ENCODE measurements around the gene COPS3. TPM values are rescaled to one million over a fixed set of nuclear protein-coding genes. Genes with fewer than 3 reads are reported as not detected.
A peak's percentile ranks its signal among the peaks of the same experiment; 100 is the strongest.

Gene COPS3
- total RNA-seq, 4 donors from 2014 or later: 49.2 to 60.0 (median 57.9) TPM

DNA sequence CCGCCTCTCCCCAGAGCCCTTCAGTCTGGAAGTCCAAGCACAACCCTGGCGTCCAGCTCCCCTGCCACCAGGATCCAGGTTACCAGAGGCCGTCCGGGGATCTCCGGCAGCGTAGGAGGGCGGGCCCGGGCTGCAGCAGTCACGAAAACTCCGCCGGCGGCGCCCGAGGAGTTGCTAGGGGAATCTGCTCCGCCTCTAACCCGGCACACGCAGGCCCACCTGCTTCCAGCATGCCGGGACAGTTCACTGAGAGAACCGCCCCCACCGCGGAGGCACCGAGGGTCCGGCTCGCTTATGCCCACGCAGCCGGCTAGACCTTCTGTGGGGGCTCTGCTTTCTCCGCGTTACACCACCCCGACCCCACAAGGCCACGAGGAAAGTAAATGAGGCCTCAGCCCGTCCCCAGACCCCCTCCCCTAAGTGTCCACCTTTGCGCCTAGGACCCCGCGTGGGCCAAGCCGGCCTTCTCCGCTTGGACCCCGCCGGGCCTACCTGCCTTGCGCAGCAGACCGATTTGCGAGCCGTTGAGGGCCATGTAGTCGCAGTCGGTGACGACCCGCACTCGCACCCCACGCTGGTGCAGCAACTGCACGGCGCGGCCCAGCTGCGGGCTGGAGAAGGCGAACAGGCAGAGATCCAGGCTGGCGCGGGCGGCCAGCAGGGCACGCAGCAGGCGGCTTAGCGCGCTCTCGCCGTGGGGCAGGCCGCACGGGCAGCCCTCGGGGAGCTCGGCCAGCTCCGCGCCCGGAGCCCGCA, 75.5 kb downstream of the COPS3 start:
- no peaks in the 10 kb centered on the region for H3K27me3 ChIP-seq
- 11% methylated on average over 16 to 21 of the region's 70 CpGs for WGBS, 2 donors
- peak; percentile 76 to 80 for DNase-seq
- peak overlapping the region; percentile 58 to 84 (median 59) for H3K27ac ChIP-seq
- no peaks in the 10 kb centered on the region for H3K36me3 ChIP-seq
- intact Hi-C loops (cut with DNase I): no loop called here
- H3K4me3 ChIP-seq (replicated peaks in 1 of 3): peak overlapping the region in 2 of 3 donors; percentile 2 to 50
- H3K9me3 ChIP-seq: no peaks in the 10 kb centered on the region
- TF ChIP-seq, protein P1, sequence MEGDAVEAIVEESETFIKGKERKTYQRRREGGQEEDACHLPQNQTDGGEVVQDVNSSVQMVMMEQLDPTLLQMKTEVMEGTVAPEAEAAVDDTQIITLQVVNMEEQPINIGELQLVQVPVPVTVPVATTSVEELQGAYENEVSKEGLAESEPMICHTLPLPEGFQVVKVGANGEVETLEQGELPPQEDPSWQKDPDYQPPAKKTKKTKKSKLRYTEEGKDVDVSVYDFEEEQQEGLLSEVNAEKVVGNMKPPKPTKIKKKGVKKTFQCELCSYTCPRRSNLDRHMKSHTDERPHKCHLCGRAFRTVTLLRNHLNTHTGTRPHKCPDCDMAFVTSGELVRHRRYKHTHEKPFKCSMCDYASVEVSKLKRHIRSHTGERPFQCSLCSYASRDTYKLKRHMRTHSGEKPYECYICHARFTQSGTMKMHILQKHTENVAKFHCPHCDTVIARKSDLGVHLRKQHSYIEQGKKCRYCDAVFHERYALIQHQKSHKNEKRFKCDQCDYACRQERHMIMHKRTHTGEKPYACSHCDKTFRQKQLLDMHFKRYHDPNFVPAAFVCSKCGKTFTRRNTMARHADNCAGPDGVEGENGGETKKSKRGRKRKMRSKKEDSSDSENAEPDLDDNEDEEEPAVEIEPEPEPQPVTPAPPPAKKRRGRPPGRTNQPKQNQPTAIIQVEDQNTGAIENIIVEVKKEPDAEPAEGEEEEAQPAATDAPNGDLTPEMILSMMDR (IDR thresholded peaks at IDR 0.05): no peak
- TF ChIP-seq POLR2A (IDR thresholded peaks at IDR 0.05): peak in 1 of 2 donors; percentile 12
- peaks cover 11 to 26% of the 10 kb centered on the region in 2 donors for H3K4me1 ChIP-seq

DNA sequence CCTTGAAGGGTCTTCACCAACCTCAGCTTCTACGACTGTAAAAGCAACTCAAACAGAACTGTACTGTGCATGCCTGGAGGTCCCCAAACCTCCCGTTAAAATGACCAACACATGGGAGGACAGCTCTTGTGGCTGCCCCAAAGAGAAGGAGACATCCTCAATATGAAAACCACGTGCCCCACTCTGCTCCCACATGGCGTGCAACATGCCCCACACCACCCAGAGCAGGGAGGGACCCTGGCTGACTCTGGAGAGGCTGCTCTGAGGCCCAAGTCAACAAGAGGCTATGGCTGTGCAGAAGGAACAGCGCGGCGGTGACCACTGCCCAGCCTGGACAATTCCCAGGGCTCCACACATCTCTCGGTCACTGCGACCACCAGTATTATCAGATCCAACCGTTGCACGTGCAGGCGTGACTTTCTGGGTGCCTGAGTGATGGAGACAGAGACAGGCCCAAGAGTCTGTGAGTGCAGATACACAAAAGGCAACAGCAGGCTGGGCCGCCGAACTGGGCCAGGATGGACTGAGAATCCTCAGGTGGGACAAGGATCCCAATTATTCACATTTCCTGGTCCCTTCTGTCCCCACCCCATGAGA, 76.3 kb downstream of the COPS3 start:
- Histone ChIP-seq H3K4me3 (replicated peaks in 1 of 3) (peak overlapping the region in 1 of 3 donors; percentile 50), H3K4me1 (peaks cover 11 to 26% of the 10 kb centered on the region in 2 donors), H3K27ac (no peak overlapping the region), H3K9me3 (no peaks in the 10 kb centered on the region), H3K36me3 (no peaks in the 10 kb centered on the region), H3K27me3 (no peaks in the 10 kb centered on the region)
- 78 to 79% methylated on average over 7 to 8 of the region's 14 CpGs for WGBS, 2 donors
- TF ChIP-seq, protein P1 (IDR thresholded peaks at IDR 0.05): no peak
- TF ChIP-seq POLR2A (IDR thresholded peaks at IDR 0.05): no peak
- DNase-seq: no peak
- intact Hi-C loops (cut with DNase I): no loop called here

DNA sequence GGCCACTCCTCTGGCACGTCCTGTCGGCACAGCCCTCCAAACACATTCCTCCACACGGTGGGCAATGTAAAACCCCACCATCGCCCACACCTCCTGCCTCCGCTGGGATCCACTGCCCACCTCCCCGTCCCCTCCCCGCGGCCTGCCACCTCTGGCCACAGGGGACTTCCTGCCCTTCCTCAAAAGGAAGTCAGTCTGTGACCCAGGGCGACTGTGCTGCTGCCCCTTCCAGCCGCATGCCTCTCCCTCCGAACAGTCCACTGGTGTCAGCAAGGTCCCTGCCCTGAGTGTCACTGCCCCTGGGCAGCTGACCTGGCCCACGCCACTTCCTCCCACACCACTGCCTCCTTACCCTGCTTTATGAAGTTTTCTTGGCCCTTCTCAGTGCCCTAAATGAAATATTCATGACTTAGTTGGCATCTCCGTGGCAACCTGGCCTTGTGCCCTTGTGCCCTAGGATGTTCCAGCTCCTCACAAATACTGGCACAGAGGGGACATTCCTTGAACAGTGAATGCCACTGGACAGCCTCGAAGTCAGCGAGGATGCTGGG, 76.9 kb downstream of the COPS3 start:
- TF ChIP-seq, protein P1 (IDR thresholded peaks at IDR 0.05): no peak
- no peak for TF ChIP-seq POLR2A (IDR thresholded peaks at IDR 0.05)
- DNase-seq: peak in 1 of 2 donors; percentile 58
- intact Hi-C loops (cut with DNase I): no loop called here
- Histone ChIP-seq H3K27me3 (no peaks in the 10 kb centered on the region), H3K36me3 (no peaks in the 10 kb centered on the region), H3K27ac (no peak overlapping the region), H3K4me1 (peaks cover 11 to 26% of the 10 kb centered on the region in 2 donors), H3K9me3 (no peaks in the 10 kb centered on the region), H3K4me3 (replicated peaks in 1 of 3) (no peak overlapping the region)
- WGBS, 2 donors: 81 to 83% methylated on average over 13 to 15 of the region's 15 CpGs

DNA sequence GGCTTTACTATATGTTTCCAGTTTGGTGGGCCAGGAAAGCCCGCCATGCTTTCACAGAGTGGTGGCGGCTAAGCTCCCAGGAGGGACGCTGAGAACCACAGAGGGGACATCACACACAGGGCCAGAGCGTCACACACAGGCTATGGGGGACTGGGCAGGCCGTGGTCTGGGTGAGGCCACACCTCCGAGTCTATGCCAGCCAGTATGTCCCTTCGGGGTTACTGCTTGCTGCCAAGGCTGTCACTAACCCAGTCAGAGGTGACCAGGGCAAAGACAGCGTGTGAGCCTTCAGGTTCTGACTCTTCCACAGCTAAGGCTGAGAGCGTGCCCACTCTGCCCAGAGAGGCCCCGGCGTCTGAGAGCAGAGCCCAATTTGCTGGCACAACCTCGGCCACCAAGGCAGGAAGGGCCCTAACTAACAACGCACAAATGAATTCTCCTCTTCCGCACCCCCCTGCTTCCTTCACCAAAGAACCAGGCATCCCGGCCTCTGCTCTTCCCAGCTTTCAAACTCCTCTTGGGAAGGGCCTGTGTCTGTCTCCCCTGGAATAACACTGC, 77.8 kb downstream of the COPS3 start:
- TF ChIP-seq, protein P1 (IDR thresholded peaks at IDR 0.05): no peak
- no peak for TF ChIP-seq POLR2A (IDR thresholded peaks at IDR 0.05)
- Histone ChIP-seq H3K9me3 (no peaks in the 10 kb centered on the region), H3K36me3 (no peaks in the 10 kb centered on the region), H3K4me3 (replicated peaks in 1 of 3) (no peak overlapping the region), H3K4me1 (peaks cover 11 to 26% of the 10 kb centered on the region in 2 donors), H3K27me3 (no peaks in the 10 kb centered on the region), H3K27ac (no peak overlapping the region)
- intact Hi-C loops (cut with DNase I): no loop called here
- DNase-seq: no peak
- 87 to 94% methylated on average over 8 to 10 of the region's 15 CpGs for WGBS, 2 donors
